Measurements from ENCODE around the gene MAP3K1.
"Not testable (repeated sequence)": the region's sequence is repeated elsewhere in the genome, so short reads cannot be mapped to it uniquely, and the experiment has no call there.

MAP3K1 gene

GRCh38 chr5:56814963-56815657 is at the start of gene MAP3K1:
Gene MAP3K1, plus strand, starts transcription at chr5:56815549. Its CDS starts 25 bp downstream, at chr5:56815574.
- peak; percentile 89 for DNase-seq (ENCODE audit: low spot score)

GRCh38 chr5:56766926-56767325 is 48.4 kb upstream of the MAP3K1 start:
- DNase-seq (ENCODE audit: low spot score) = no peak

- no peak for DNase-seq (ENCODE audit: low spot score)
Measured at GRCh38 chr5:56769875-56770604, 45.3 kb upstream of the MAP3K1 start.

- DNase-seq (ENCODE audit: low spot score) = no peak
Measured at GRCh38 chr5:56772767-56773166, 42.6 kb upstream of the MAP3K1 start.

GRCh38 chr5:56774957-56775356 is 40.4 kb upstream of the MAP3K1 start:
- no peak for DNase-seq (ENCODE audit: low spot score)

GRCh38 chr5:56776212-56776846 is 39.0 kb upstream of the MAP3K1 start:
- DNase-seq (ENCODE audit: low spot score) = not testable (repeated sequence)

GRCh38 chr5:56783261-56783660 is 32.1 kb upstream of the MAP3K1 start:
- no peak for DNase-seq (ENCODE audit: low spot score)

GRCh38 chr5:56786346-56786745 is 29.0 kb upstream of the MAP3K1 start:
- no peak for DNase-seq (ENCODE audit: low spot score)

- DNase-seq (ENCODE audit: low spot score) = no peak
Measured at GRCh38 chr5:56791396-56791795, 24.0 kb upstream of the MAP3K1 start.

GRCh38 chr5:56798521-56798920 is 16.8 kb upstream of the MAP3K1 start:
- DNase-seq (ENCODE audit: low spot score) = no peak

- no peak for DNase-seq (ENCODE audit: low spot score)
Measured at GRCh38 chr5:56800186-56800585, 15.2 kb upstream of the MAP3K1 start.

- DNase-seq (ENCODE audit: low spot score) = no peak
Measured at GRCh38 chr5:56801256-56801655, 14.1 kb upstream of the MAP3K1 start.

GRCh38 chr5:56802205-56802604 is 13.1 kb upstream of the MAP3K1 start:
- DNase-seq (ENCODE audit: low spot score) = no peak

- no peak for DNase-seq (ENCODE audit: low spot score)
Measured at GRCh38 chr5:56803025-56803424, 12.3 kb upstream of the MAP3K1 start.

GRCh38 chr5:56803894-56804293 is 11.5 kb upstream of the MAP3K1 start:
- no peak for DNase-seq (ENCODE audit: low spot score)

GRCh38 chr5:56807679-56808078 is 7.7 kb upstream of the MAP3K1 start:
- no peak for DNase-seq (ENCODE audit: low spot score)

- DNase-seq (ENCODE audit: low spot score) = no peak
Measured at GRCh38 chr5:56808211-56808610, 7.1 kb upstream of the MAP3K1 start.

- DNase-seq (ENCODE audit: low spot score) = no peak
Measured at GRCh38 chr5:56810826-56811225, 4.5 kb upstream of the MAP3K1 start.

- DNase-seq (ENCODE audit: low spot score) = no peak
Measured at GRCh38 chr5:56812110-56812509, 3.2 kb upstream of the MAP3K1 start.

GRCh38 chr5:56813302-56813701 is 2.0 kb upstream of the MAP3K1 start:
- DNase-seq (ENCODE audit: low spot score) = no peak

- peak; percentile 3 for DNase-seq (ENCODE audit: low spot score)
Measured at GRCh38 chr5:56814361-56814962, 887 bp upstream of the MAP3K1 start.

GRCh38 chr5:56815658-56816545 is 553 bp downstream of the MAP3K1 start:
- DNase-seq (ENCODE audit: low spot score) = peak; percentile 12
